HG02884 (cell line): ENCODE results near the gene CRYGS.
"Not testable (repeated sequence)": the region's sequence is repeated elsewhere in the genome, so short reads cannot be mapped to it uniquely, and the experiment has no call there.

Experiments used
- ATAC-seq: cut with Tn5 transposase; IDR thresholded peaks from one replicate; pipeline ENCODE4 v1.9.1; 2021; ENCODE audit warnings: mild to moderate bottlenecking, moderate library complexity; ENCODE audit not compliant: unreplicated experiment

The CRYGS gene

DNA sequence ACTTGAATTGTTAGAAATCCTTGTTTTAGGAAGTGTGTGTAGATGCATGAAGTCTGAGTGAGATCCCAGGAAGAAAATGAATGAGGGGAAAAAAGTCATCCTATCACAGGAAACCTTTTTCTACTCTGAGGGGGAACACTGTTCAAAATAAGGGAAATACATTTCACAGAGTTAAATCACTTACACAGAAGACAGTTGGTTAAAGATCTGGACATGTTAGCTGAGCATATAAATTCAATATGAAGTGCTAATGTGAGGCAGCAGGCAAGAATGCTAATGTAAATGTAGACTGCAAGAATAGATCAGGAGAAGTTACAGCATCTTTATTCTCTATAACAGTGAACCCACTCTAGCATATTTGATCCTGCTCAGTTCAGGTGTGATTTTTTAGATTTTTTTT is 20.4 kb upstream of the CRYGS start:
- ATAC-seq: no peak

DNA sequence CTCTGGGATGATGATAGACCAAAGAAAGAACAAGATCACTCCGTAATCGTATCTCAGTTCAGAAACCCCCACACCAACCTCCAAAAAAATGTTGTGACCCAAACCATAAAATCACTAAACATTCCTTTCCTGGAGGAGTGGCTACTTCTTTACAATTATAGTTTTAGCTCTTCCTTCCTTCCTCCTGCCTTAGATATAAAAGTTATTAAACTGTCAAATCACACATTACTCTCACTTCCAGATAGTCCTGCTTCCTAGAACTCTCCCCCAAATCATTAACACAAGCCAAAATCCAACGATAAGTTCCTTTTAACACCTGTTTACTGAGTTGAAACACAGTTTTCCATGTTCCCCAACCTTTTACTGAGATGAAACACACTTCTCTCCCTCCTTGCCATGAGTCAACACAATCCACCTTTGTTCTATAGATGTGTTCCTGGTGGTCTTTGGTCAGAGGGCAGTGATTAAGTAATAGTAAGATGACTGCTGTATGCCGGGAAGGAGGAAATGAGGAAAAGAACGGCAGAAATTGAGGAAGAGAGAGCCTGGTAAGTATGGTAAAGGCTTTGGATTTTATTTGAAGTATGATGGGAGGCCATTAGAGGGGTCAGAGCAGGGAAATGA is 8.3 kb upstream of the CRYGS start:
- ATAC-seq: no peak

DNA sequence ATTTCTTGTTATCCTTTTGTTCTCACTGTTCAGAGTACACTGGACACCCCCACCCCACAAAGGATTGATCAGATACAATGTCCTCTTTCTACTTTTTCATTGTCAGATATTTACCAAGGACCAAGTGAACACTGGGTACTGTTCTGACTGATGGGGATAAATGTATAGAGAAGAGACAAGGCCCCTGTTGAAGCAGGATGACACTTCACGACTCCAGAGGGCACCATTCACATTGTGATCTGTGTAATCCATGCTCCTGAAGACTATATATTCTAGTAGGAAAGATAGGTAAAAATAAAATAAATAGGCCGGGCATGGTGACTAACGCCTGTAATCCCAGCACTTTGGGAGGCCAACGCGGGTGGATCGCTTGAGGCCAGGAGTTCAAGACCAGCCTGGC is 7.2 kb upstream of the CRYGS start:
- ATAC-seq: no peak

DNA sequence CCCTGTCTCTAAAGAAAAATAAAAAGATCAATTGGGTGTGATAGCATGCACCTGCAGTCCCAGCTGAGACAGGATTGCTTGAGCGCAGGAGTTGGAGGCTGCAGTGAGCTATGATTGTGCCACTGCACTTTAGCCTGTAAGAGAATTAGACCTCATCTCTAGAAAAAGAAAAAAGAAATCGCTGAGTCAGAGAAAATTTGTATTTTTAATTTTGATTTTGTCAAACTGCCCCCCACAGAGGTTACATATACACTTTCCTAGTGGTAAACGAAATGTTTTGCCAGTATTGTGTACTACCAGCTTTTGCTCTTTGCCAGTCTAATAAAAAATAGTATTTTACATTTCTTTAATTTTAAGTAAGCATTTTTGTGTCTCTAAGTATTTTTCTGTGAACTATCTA is 5.3 kb upstream of the CRYGS start:
- no peak for ATAC-seq

DNA sequence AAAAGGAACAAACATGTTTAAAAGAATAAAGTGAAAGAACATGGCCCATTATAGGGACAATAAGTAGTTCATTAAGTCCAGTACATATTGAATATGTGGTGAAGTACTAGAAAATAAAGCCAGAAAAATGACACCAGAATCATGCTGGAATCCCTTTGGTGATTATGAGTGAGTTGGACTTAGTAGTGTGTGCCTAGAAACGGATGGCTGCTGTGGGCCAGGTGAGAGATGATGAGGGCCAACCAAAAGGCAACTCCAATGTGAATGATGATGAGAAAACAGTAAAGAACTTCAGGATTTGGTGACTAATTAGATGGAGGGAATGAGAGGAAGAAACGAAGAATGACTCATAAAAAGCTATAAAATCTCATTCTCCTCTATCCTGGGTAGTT is 3.3 kb downstream of the CRYGS start:
- ATAC-seq: peak; percentile 9

DNA sequence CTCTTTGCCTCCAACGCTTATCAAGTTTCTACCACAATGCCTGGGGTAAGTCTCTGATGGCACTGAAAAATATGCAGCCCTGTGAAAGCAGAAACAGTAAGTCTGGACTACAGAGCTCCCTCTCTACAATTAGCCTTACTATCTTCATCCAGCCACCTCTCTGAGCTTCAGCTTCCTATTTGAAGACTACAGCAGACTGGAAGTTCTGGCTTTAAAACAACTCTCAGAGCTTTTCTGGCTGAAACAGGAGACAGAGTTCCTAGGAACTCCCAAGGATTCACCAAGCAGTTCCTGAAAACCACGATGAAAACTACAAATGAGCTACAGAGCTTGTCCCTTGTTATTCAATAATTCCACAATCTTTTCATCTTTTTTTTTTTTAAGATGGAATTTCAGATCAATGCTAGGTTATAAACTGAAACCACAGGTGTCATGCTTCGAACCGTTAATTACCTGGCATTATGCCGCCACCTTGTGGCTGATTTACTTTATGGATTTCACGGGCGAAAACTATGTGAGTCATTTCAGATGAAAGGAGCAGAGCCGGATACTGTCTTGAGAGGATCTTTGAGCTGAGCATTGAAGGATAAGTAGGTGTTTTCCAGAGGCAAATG is 3.9 kb downstream of the CRYGS start:
- peak; percentile 65 for ATAC-seq

DNA sequence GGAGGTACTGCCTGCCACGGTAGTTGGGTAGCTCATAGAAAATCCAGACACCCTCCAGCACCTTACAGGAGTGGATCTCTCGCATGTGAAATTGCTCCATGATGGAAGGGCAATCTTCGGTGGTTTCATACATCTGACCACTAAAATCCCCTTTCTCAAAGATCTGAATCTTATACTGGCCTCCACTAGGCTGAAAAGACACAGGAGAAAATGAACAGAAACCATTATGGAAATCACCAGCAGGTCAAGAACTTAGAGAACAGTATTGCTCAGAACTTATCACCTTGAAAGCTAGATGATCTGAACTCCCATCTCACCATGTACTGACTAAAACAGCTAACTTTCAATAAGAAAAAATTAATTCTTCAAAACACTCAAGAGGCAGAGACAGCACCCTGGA is 5.4 kb downstream of the CRYGS start:
- ATAC-seq: no peak

DNA sequence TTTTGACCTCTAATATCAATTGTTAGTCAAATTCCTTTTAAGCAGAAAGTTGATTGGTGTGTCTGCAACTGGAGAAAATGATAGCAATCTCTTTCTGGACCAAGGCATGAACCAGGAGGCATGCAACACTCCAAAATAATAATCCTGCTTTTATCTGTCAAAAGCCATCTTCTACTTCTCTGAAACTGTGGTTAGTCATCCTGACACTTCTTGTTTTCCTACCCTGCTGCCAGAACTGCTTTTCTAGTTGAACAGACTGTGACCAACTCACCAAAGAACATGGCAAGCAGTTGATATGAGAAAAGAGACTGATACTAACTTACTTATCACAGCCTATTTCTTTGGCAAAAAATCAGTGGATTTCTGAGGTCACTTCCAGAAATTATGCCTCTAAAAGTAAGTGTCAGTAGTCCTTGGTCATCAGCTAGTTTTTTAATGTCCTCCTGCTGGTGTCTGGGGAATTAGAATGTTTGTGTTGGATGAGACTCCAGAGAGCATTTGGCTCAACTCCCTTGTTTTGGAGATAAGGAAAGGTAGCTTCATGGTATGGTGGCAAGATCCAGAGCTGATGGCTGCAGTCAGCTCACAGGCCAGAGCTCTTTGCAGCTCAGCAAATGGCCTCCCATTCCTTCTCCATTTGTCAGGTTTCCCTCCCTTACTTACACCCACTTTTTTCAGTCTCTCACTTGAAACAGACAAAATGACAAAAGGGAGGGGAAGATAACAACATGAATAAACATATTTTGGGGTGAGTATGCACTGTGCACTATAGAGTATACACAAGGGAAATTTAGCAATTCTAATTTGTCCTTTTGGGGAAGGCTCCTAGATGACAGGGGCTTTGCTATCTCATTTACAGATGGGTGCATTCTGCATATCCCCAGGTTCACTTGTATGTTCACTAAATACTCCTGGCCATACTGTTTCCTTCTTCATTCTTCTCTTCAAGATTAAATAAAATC is 7.0 kb downstream of the CRYGS start:
- no peak for ATAC-seq

DNA sequence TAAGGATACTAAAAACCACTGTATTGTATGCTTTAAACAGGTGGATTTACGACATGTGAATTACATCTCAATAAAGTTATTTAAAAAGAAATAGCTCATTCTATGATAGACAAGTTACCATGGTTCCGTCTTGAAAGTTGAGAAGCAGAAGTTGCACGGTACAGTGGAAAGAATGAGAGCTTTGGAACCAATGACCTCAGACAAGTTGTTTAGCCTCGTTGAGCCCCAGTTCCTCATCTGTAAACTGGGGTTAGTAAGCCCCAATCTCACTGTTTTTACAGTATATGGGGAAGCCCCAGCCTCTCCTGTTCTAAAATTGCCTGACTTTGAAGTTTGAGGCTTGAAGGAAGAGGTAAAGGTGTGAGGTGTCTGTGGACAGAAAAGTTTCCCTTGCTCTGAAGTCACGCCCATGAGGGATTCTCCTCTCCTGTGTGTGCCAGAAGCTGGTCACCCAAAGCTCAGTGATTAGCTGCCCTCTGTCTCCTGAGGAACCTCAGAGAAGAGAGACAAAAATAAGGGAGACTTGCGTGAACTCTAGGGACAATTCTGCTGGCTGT is 10.0 kb downstream of the CRYGS start:
- peak; percentile 88 for ATAC-seq

DNA sequence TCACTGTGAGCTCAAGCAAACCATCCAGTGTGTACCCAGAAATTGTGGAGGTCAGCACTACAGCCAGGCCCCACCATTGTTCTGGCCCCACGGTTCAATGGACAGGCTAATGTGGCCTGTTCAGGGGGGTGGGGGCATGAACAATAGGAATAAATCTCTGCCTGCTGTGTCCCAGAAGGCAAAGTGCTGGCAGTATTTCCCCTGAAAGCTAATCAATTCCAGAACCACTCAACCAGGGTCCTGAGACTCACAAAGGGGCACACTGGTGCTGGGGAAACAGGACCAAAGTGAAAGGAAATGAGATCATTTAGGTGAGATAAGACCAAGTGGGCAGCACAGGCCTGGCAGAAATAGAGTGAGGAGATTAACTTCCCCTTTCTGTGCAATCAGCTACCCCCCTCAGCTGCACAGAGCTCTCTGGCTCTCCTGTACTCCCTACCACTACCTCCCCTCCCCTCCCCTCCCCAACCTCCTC is 11.5 kb downstream of the CRYGS start:
- no peak for ATAC-seq

DNA sequence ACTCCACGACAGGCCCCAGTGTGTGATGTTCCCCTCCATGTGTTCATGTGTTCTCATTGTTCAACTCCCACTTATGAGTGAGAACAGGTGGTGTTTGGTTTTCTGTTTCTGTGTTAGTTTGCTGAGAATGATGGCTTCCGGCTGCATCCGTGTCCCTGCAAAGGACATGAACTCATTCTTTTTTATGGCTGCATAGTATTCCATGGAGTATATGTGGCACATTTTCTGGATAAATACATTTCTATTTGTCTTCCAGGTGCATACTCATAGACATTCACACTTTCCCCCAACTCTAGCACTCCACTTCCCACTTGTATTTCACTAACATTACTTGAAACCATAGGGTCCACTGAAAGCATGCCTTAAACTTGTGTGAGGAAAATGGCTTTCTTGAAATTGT is 12.5 kb downstream of the CRYGS start:
- ATAC-seq: not testable (repeated sequence)

DNA sequence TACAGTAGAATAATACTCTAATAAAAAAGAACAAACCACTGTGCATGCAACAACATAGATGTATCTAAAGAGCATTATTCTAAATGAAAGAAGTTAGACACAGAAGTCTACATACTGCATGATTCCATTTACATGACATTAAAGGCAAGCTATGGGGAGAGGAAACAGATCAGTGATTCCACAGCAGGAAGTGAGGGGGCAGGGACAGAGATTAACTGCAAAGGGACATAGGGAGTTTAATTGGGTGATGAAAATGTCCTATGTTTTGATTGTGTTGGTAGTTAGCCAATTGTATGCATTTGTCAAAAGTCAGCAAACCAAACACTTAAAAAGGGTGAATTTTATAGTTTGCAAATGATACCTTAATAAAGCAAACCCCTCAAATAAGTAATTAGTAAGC is 13.8 kb downstream of the CRYGS start:
- ATAC-seq: no peak

DNA sequence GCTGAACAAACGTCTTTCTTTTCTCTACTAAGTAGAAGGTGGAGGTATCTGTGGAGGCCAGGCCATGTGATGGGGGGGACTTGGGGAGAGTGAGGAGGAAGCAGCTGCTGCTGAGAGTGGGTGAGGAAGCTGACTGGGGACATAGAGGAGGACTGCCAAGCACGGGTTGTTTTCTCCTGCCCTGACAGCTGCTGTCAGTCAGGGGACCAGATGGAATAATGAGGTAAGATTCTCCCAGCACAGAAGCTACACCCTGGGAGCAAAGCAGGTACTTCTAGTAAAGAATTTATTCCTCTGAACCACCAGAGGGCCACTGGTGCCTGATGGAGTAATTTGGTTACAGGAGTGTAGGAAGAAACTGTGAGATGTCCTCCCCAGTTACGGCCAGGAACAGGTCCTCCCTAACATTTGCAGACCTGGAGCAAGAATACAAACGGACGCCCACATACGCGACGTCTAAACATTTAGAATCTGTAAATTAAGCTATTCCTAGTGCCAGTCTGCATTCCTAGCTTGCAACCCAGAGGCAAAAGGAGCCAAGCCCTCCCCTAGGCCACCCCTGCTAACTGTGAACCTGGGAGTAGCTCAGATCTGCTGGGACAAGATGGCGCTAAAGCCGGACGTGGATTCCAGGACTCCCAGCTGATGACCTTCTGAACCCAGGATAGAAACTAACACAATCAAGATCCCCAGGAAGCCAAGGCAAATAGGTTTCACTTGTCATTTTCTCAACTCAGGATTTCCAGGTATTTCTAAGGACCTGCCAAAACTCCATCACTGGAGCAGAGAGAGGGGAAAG is 14.8 kb downstream of the CRYGS start:
- ATAC-seq: no peak

DNA sequence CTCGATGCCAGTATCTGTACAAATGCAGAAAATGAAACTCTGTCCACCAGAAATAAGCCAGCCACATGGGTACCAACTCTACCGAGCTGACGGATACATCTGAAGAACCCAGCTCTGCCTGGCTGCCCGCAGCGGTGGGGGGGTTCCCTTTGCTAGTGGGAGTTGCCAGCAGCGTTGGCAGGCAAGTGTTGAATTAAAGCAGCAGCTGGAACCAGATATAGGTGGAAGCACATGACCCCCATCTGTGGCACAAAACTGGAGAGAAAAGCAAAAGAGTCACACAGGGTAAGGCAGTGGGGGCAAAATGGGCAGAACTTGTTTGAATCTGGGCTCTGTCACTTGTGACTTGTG is 17.9 kb downstream of the CRYGS start:
- no peak for ATAC-seq

DNA sequence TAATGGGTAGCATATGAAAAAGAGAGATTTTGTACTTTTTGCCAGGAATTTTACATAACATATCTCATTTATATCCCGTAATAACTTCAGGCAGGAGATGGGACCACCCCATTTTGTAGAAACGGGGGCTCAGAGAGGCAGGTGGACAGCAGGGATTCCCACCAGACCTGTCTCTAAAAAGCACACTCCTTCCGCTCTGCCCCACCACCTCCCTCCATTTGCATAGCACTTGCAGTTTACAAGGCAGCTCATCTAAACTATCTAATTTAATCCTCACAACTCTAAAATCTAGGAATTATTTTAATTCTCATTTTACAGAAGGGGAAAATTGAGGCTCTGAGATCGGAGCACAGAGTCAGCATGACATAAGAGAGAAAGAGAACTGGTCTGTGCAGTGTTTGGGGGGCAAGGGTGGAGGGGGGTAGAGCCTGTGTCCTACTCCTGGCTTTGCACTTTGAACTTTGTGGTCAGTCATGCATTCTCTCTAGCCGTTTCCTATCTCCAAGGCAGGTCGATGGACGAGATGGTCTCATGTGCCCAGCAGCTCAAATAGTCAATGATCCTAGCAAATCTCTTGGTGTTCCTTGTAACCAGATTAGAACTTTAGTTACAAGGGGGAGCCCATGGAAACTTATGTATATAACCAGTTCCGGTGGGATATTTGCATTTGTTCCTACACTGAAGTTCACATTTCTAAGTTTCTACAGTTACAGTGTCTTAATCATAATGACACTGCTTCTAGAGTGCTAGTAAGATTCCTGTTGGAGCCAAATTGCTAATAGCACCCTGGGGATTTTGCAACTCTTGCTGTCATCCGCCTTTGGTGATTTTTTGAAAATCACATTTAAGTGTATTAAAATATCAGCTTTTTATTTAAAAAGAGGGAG is 18.6 kb downstream of the CRYGS start:
- ATAC-seq: no peak

DNA sequence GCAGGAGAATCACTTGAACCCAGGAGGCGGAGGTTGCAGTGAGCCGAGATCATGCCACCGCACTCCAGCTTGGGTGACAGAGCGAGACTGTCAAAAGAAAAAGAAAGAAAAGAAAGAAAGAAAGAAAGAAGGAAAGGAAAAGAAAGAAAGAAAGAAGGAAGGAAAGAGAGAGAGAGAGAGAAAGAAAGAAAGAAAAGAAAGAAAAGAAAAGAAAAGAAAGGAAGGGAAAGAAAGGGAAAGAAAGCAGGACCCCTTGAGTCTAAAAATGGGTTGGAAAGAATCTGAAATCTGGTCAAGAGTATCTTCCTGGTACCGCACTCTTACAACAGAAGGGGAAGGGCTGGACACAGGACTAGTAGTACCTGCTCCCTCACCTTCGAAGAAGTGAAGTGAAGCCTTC is 19.6 kb downstream of the CRYGS start:
- ATAC-seq: no peak

DNA sequence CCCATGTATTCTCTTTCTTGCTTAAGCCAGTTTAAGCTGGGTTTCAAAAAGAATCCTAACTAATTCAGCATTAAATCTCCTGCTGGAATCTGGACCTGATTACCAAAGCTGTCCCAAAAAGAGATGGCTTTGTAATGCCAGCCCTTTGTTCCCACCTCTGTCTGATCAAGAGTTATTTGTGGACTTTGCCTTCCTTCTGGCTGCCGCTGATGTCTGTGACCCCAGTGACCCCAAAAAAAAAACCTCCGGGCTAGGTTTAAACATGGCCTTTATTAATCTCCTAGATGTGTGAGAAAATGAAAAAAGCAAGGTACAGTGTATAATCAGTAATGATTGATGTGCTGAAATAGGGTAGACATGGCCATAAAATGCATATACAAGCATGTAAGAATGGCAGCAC is 20.7 kb downstream of the CRYGS start:
- no peak for ATAC-seq

DNA sequence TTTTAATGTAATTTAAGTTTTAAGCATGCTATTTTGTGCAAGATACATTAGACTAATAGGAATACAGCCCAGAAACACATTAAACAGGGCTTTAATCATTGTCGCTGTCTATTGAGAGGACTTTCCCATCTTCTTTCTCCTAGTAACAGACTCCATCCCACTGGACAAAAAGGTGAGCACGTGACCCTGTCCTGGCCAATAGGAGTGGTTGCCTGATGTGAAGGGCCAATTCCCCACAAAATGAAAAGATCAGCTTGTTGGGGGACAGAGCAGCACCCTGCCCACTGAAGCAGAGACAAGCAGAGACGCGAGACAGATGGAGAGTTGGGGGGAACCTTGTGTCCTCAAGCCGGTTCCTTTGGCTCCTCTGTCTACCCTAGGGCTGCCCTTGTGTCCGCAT is 21.2 kb downstream of the CRYGS start:
- ATAC-seq: no peak

DNA sequence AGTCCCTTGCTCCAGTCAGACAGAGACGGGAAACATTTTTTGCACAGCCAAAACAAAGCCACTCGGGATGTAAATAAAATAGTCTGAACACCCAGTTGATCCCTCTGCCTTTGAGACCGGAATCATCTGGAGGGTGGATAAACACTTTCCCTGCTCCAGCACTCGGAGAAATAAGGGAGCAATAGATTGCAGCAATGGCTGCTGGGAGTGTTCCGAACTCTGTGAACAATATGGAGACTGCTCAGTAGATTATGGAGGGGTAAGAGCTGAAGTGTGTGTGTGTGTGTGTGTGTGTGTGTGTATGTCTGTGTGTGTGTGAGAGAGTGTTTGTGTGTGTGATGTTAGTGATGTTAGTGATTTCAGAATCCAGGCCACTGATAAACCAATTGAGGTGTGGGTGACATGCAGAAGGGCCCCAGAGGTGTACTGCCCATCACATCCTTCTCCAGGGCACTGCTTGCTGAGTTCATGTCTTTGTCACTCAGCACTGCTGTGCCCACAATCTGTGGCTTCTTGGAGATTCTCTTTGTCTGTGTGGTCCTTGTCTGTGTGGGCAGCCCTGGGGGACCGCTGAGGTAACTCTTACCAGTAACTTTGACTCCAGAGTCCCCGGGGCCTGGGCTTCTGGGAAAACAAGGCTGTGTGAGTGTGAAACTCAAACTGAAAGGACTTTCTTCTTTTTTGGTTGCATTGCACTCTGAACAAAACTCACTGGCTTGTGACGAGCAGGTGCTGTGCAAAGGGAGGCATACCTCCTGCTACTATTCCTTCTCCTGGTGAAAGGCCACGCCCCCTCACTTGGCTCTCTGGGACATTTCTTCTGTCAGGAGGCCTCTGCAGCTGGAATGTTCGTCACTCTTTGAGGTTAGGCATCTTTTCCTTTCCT is 23.0 kb downstream of the CRYGS start:
- peak; percentile 55 for ATAC-seq
